Calu3 (cell line): ENCODE results near the gene VIT. TPM values are rescaled to one million over a fixed set of nuclear protein-coding genes. Genes with fewer than 3 reads are reported as not detected.

Experiments used
- Bru-seq: library from RNA; stranded (reverse); fragments of 400-500 nt; gene quantifications from one replicate; lab custom pipeline; 2021; lab: Mats Ljungman, UMichigan
- BruChase-seq, 2 experiments: library from RNA; stranded (reverse); fragments of 400-500 nt; gene quantifications; one replicate each; lab custom pipeline; 2021; lab: Mats Ljungman, UMichigan
- BruUV-seq: library from RNA; stranded (reverse); fragments of 400-500 nt; replicated peaks from 2 replicates; lab custom pipeline; 2021; lab: Mats Ljungman, UMichigan
- CTCF ChIA-PET: fragments of 300-600 bp; sonication (Branson Sonifier 250); formaldehyde crosslinking; loops from one replicate; lab custom pipeline; 2022; ENCODE audit warnings: antibody characterized with exemption; lab: Charles Lee
- DNase-seq: peaks from one replicate; pipeline ENCODE4 v3.0.0; 2022
- H3K27ac Mint-ChIP-seq: one replicate; pipeline ENCODE4 v1.8.0; 2022; ENCODE audit warnings: mixed read lengths; ENCODE audit not compliant: unreplicated experiment
- H3K27me3 Mint-ChIP-seq: one replicate; pipeline ENCODE4 v1.8.0; 2022; ENCODE audit warnings: mixed read lengths; ENCODE audit not compliant: unreplicated experiment
- H3K36me3 Mint-ChIP-seq: one replicate; pipeline ENCODE4 v1.8.0; 2022; ENCODE audit warnings: mild to moderate bottlenecking, moderate library complexity, mixed read lengths; ENCODE audit not compliant: insufficient read depth, unreplicated experiment
- H3K4me1 Mint-ChIP-seq: one replicate; pipeline ENCODE4 v1.8.0; 2022; ENCODE audit warnings: mild to moderate bottlenecking, low read depth, mixed read lengths; ENCODE audit not compliant: unreplicated experiment
- H3K4me3 Mint-ChIP-seq: one replicate; pipeline ENCODE4 v1.8.0; 2022; ENCODE audit warnings: mild to moderate bottlenecking, low read depth, moderate library complexity, mixed read lengths; ENCODE audit not compliant: unreplicated experiment
- H3K9me3 Mint-ChIP-seq: one replicate; pipeline ENCODE4 v1.8.0; 2022; ENCODE audit warnings: low read depth, mixed read lengths; ENCODE audit not compliant: unreplicated experiment
- CTCF ChIP-seq: fragments of 200-600 bp; IDR thresholded peaks from one replicate; pipeline ENCODE4 v1.8.0; 2022; ENCODE audit warnings: antibody characterized with exemption; ENCODE audit not compliant: unreplicated experiment
- intact Hi-C: fragments of 100-400 bp; cut with micrococcal nuclease; formaldehyde crosslinking; loops from one replicate; pipeline ENCODE4 v1.10.0; 2022; ENCODE audit not compliant: unreplicated experiment
- long read RNA-seq: library from polyadenylated mRNA; stranded (forward); transcript quantifications from one replicate; pipeline ENCODE4 v2.0.0, GENCODE V29; 2022
- total RNA-seq: library from RNA; stranded (reverse); gene quantifications from 2 replicates; pipeline ENCODE4 v1.2.3, GENCODE V29; 2022

The VIT gene
- not detected in 2 replicates for total RNA-seq
- Bru-seq, nascent RNA = percentile 2 among the genes with signal in this experiment
- not detected for BruChase-seq, experiment 1, labeled RNA remaining after a 6-hour chase
- not detected for BruChase-seq, experiment 2, labeled RNA remaining after a 2-hour chase
- long read RNA-seq = 0 reads

- CTCF ChIA-PET = interaction anchor here (0.7 kb wide), 3 partner anchors 46 to 1802 kb away, joined by 7 to 11 read pairs (median 10); no protein-coding TSS in a partner anchor
- BruUV-seq = no TSS peak
- H3K4me1 Mint-ChIP-seq = peaks cover 9% of the 10 kb centered on the region
- no peak within 1 kb of the TSS for H3K27ac Mint-ChIP-seq
- no peak within 1 kb of the TSS for H3K4me3 Mint-ChIP-seq
- TF ChIP-seq CTCF = no peak
- no peaks in the 10 kb centered on the region for H3K36me3 Mint-ChIP-seq
- no peaks in the 10 kb centered on the region for H3K9me3 Mint-ChIP-seq
- H3K27me3 Mint-ChIP-seq = no peaks in the 10 kb centered on the region
- no peak for DNase-seq
- intact Hi-C loops = no loop called here
Observed at GRCh38 chr2:36696533-36696932, at the start of gene VIT. TSS of gene VIT (plus strand) at chr2:36696707. CDS start at chr2:36716371, 19,664 bp downstream.

- CTCF ChIA-PET = interaction anchor here (0.5 to 1.5 kb wide), 5 partner anchors 14 to 470 kb away, joined by 3 to 9 read pairs (median 5); partner anchors contain the start of gene VIT
- no peaks in the 10 kb centered on the region for H3K27me3 Mint-ChIP-seq
- TF ChIP-seq CTCF = no peak
- intact Hi-C loops = no loop called here
- peak overlapping the region; percentile 37 for H3K4me3 Mint-ChIP-seq
- peak; percentile 61 for DNase-seq
- no peaks in the 10 kb centered on the region for H3K9me3 Mint-ChIP-seq
- no peaks in the 10 kb centered on the region for H3K36me3 Mint-ChIP-seq
- peaks cover 21% of the 10 kb centered on the region for H3K4me1 Mint-ChIP-seq
- BruUV-seq = no TSS peak
- peak overlapping the region; percentile 71 for H3K27ac Mint-ChIP-seq
Observed at GRCh38 chr2:36650031-36650829, 46.3 kb upstream of the VIT start.

GRCh38 chr2:36653155-36653554 is 43.4 kb upstream of the VIT start:
- BruUV-seq = no TSS peak
- no peak overlapping the region for H3K27ac Mint-ChIP-seq
- no peaks in the 10 kb centered on the region for H3K36me3 Mint-ChIP-seq
- intact Hi-C loops = no loop called here
- no peak for TF ChIP-seq CTCF
- H3K4me3 Mint-ChIP-seq = no peak overlapping the region
- H3K4me1 Mint-ChIP-seq = peaks cover 29% of the 10 kb centered on the region
- CTCF ChIA-PET = no interaction called here
- no peak for DNase-seq
- H3K27me3 Mint-ChIP-seq = no peaks in the 10 kb centered on the region
- H3K9me3 Mint-ChIP-seq = no peaks in the 10 kb centered on the region

- Mint-ChIP-seq H3K9me3 (no peaks in the 10 kb centered on the region), H3K4me1 (peaks cover 29% of the 10 kb centered on the region), H3K4me3 (no peak overlapping the region), H3K27ac (no peak overlapping the region), H3K27me3 (no peaks in the 10 kb centered on the region), H3K36me3 (no peaks in the 10 kb centered on the region)
- BruUV-seq = no TSS peak
- CTCF ChIA-PET = no interaction called here
- DNase-seq = no peak
- TF ChIP-seq CTCF = no peak
- intact Hi-C loops = no loop called here
Observed at GRCh38 chr2:36653967-36654694, 42.4 kb upstream of the VIT start.
